ENCODE results near the gene RFX5.

GRCh38 chr1:151369302-151369610 lies 22.2 kb upstream of the RFX5 start:
- TF ChIP-seq CTCF (conservative IDR thresholded peaks at IDR 0.05) (no peak), EZH2 (IDR thresholded peaks at IDR 0.05; ENCODE audit: low read depth) (no peak)

All from PC-9 (cell line).